ENCODE measurements around the gene ETV5.

Gene ETV5

GRCh38 chr3:186014866-186015265 lies 94.0 kb downstream of the ETV5 start:
- POLR2A ChIA-PET = no interaction called here
- no peak overlapping the region for H3K4me3 ChIP-seq (ENCODE audit: low read depth, low read length)
- TF ChIP-seq ZNF830 (tag by site-specific recombination; IDR thresholded peaks at IDR 0.05; ENCODE audit: low read depth) (no peak), ZNF366 (tag by site-specific recombination; conservative IDR thresholded peaks at IDR 0.05) (peak; percentile 75)

GRCh38 chr3:186013312-186013711 lies 95.6 kb downstream of the ETV5 start:
- TF ChIP-seq ZSCAN23 (tag by site-specific recombination; IDR thresholded peaks at IDR 0.05) = no peak
- no peaks in the 10 kb centered on the region for H3K4me1 ChIP-seq (ENCODE audit: control insufficient read depth, insufficient read depth, low read length)
- ChIA-PET POLR2A (no interaction called here), CTCF (no interaction called here)
- H3K9me3 ChIP-seq (ENCODE audit: control insufficient read depth, insufficient read depth, low read depth, low read length) = no peaks in the 10 kb centered on the region
- H3K36me3 ChIP-seq (ENCODE audit: control insufficient read depth in 2 of 2, insufficient read depth in 1 of 2, low read length in 2 of 2) = no peaks in the 10 kb centered on the region
- no peak overlapping the region for H3K27ac ChIP-seq (ENCODE audit: extremely low read depth, low read depth, low read length)
- H3K4me3 ChIP-seq (ENCODE audit: low read depth, low read length) = no peak overlapping the region

More at GRCh38 chr3:186014866-186015265, 94.0 kb downstream of the ETV5 start:
- H3K4me1 ChIP-seq (ENCODE audit: control insufficient read depth, insufficient read depth, low read length) = no peaks in the 10 kb centered on the region
- no peaks in the 10 kb centered on the region for H3K36me3 ChIP-seq (ENCODE audit: control insufficient read depth in 2 of 2, insufficient read depth in 1 of 2, low read length in 2 of 2)
- no peaks in the 10 kb centered on the region for H3K9me3 ChIP-seq (ENCODE audit: control insufficient read depth, insufficient read depth, low read depth, low read length)
- CTCF ChIA-PET = no interaction called here
- no peak overlapping the region for H3K27ac ChIP-seq (ENCODE audit: extremely low read depth, low read depth, low read length)

GRCh38 chr3:186012137-186012536 lies 96.8 kb downstream of the ETV5 start:
- Histone ChIP-seq H3K9me3 (ENCODE audit: control insufficient read depth, insufficient read depth, low read depth, low read length) (no peaks in the 10 kb centered on the region), H3K36me3 (ENCODE audit: control insufficient read depth in 2 of 2, insufficient read depth in 1 of 2, low read length in 2 of 2) (no peaks in the 10 kb centered on the region), H3K4me3 (ENCODE audit: low read depth, low read length) (no peak overlapping the region), H3K4me1 (ENCODE audit: control insufficient read depth, insufficient read depth, low read length) (no peaks in the 10 kb centered on the region), H3K27ac (ENCODE audit: extremely low read depth, low read depth, low read length) (no peak overlapping the region)
- ChIA-PET POLR2A (no interaction called here), CTCF (interaction anchor here (0.6 kb wide), 1 partner anchor 528 kb away, joined by 3 read pairs; no protein-coding TSS in a partner anchor)
- TF ChIP-seq ZSCAN23 (tag by site-specific recombination; IDR thresholded peaks at IDR 0.05) = no peak
- no peak for TF ChIP-seq ZNF155 (tag by site-specific recombination; IDR thresholded peaks at IDR 0.05)
- TF ChIP-seq ZNF513 (tag by site-specific recombination; IDR thresholded peaks at IDR 0.05) = no peak
- no peak for TF ChIP-seq MZF1 (tag by site-specific recombination; IDR thresholded peaks at IDR 0.05; ENCODE audit: borderline replicate concordance)

GRCh38 chr3:186004671-186005070 lies 104.2 kb downstream of the ETV5 start:
- POLR2A ChIA-PET = no interaction called here
- Histone ChIP-seq H3K4me3 (ENCODE audit: low read depth, low read length) (no peak overlapping the region), H3K36me3 (ENCODE audit: control insufficient read depth in 2 of 2, insufficient read depth in 1 of 2, low read length in 2 of 2) (no peaks in the 10 kb centered on the region), H3K9me3 (ENCODE audit: control insufficient read depth, insufficient read depth, low read depth, low read length) (no peaks in the 10 kb centered on the region), H3K4me1 (ENCODE audit: control insufficient read depth, insufficient read depth, low read length) (no peaks in the 10 kb centered on the region), H3K27ac (ENCODE audit: extremely low read depth, low read depth, low read length) (no peak overlapping the region)
- peak; percentile 72 for TF ChIP-seq ZNF146 (tag by site-specific recombination; IDR thresholded peaks at IDR 0.05)
- TF ChIP-seq PATZ1 (tag by site-specific recombination; IDR thresholded peaks at IDR 0.05) = no peak
- CTCF ChIA-PET = no interaction called here

GRCh38 chr3:186004209-186004608 lies 104.7 kb downstream of the ETV5 start:
- H3K4me1 ChIP-seq (ENCODE audit: control insufficient read depth, insufficient read depth, low read length) = no peaks in the 10 kb centered on the region
- H3K4me3 ChIP-seq (ENCODE audit: low read depth, low read length) = no peak overlapping the region
- H3K9me3 ChIP-seq (ENCODE audit: control insufficient read depth, insufficient read depth, low read depth, low read length) = no peaks in the 10 kb centered on the region
- ChIA-PET POLR2A (no interaction called here), CTCF (no interaction called here)
- no peak overlapping the region for H3K27ac ChIP-seq (ENCODE audit: extremely low read depth, low read depth, low read length)
- no peaks in the 10 kb centered on the region for H3K36me3 ChIP-seq (ENCODE audit: control insufficient read depth in 2 of 2, insufficient read depth in 1 of 2, low read length in 2 of 2)
- TF ChIP-seq ZNF513 (tag by site-specific recombination; IDR thresholded peaks at IDR 0.05) (no peak), KLF9 (tag by site-specific recombination; IDR thresholded peaks at IDR 0.05; ENCODE audit: low read depth) (no peak), ZNF266 (tag by site-specific recombination; IDR thresholded peaks at IDR 0.05; ENCODE audit: low read depth) (no peak), HOXC10 (CRISPR knock-in tag; IDR thresholded peaks at IDR 0.05) (no peak), PBX3 (CRISPR knock-in tag; IDR thresholded peaks at IDR 0.05) (no peak), ZNF692 (tag by site-specific recombination; IDR thresholded peaks at IDR 0.05) (no peak), IKZF3 (tag by site-specific recombination; IDR thresholded peaks at IDR 0.05) (no peak)
